H9 (cell line): Measurements from ENCODE around the gene LARP4B. TPM values are rescaled to one million over a fixed set of nuclear protein-coding genes. Genes with fewer than 3 reads are reported as not detected.

Experiments used
- DNase-seq: peaks from one replicate; pipeline ENCODE4 v3.0.0-alpha.2; 2017
- H2AFZ ChIP-seq: one replicate; pipeline ENCODE4 v1.6.1; 2013; ENCODE audit warnings: mild to moderate bottlenecking, low read length, control low read depth, moderate library complexity
- H2AK5ac ChIP-seq: 2 replicates; pipeline ENCODE4 v1.6.1; 2013; ENCODE audit warnings: low read length, control low read depth, mixed read lengths; ENCODE audit not compliant: insufficient read length
- H2BK120ac ChIP-seq: one replicate; pipeline ENCODE4 v1.6.1; 2013; ENCODE audit warnings: low read depth, mild to moderate bottlenecking, low read length, control low read depth, inconsistent platforms; ENCODE audit not compliant: poor library complexity, severe bottlenecking
- H2BK12ac ChIP-seq: 2 replicates; pipeline ENCODE4 v1.6.1; 2013; ENCODE audit warnings: low read length, control low read depth, mixed read lengths, low read depth; ENCODE audit not compliant: insufficient read length
- H2BK15ac ChIP-seq: 2 replicates; pipeline ENCODE4 v1.6.1; 2013; ENCODE audit warnings: low read depth, low read length, control low read depth
- H2BK20ac ChIP-seq: one replicate; pipeline ENCODE4 v1.6.1; 2013; ENCODE audit warnings: low read depth, mild to moderate bottlenecking, low read length, control low read depth, inconsistent platforms; ENCODE audit not compliant: poor library complexity, severe bottlenecking
- H2BK5ac ChIP-seq: 2 replicates; pipeline ENCODE4 v1.6.1; 2013; ENCODE audit warnings: low read length, control low read depth, mixed read lengths; ENCODE audit not compliant: insufficient read length
- H3K14ac ChIP-seq: 2 replicates; pipeline ENCODE4 v1.6.1; 2013; ENCODE audit warnings: low read length, control low read depth; ENCODE audit not compliant: insufficient read depth
- H3K18ac ChIP-seq: 2 replicates; pipeline ENCODE4 v1.6.1; 2013; ENCODE audit warnings: low read depth, mild to moderate bottlenecking, mixed read lengths, low read length, control low read depth; ENCODE audit not compliant: insufficient read length
- H3K23ac ChIP-seq: 2 replicates; pipeline ENCODE4 v1.6.1; 2013; ENCODE audit warnings: low read length, control low read depth, mixed read lengths, low read depth; ENCODE audit not compliant: insufficient read length
- H3K23me2 ChIP-seq: 2 replicates; pipeline ENCODE4 v1.6.1; 2013; ENCODE audit warnings: low read depth, mild to moderate bottlenecking, mixed read lengths, low read length, control low read depth; ENCODE audit not compliant: insufficient read length, poor library complexity, severe bottlenecking
- H3K27ac ChIP-seq: 2 replicates; pipeline ENCODE4 v1.5.1; 2013; ENCODE audit warnings: low read length, control low read depth, mixed read lengths, low read depth; ENCODE audit not compliant: insufficient read length
- H3K27me3 ChIP-seq: 2 replicates; pipeline ENCODE4 v1.6.1; 2013; ENCODE audit warnings: low read length, control low read depth, inconsistent platforms; ENCODE audit not compliant: insufficient read depth
- H3K4ac ChIP-seq: 2 replicates; pipeline ENCODE4 v1.6.1; 2013; ENCODE audit warnings: low read depth, mild to moderate bottlenecking, control low read depth, inconsistent platforms, low read length, moderate library complexity
- H3K4me1 ChIP-seq: 2 replicates; pipeline ENCODE4 v1.6.1; 2013; ENCODE audit warnings: low read length, control low read depth, inconsistent platforms; ENCODE audit not compliant: insufficient read depth
- H3K4me2 ChIP-seq: 2 replicates; pipeline ENCODE4 v1.6.1; 2013; ENCODE audit warnings: low read length, control low read depth, mixed read lengths; ENCODE audit not compliant: insufficient read length, insufficient read depth
- H3K56ac ChIP-seq: 2 replicates; pipeline ENCODE4 v1.6.1; 2013; ENCODE audit warnings: low read depth, mild to moderate bottlenecking, mixed read lengths, low read length, control low read depth; ENCODE audit not compliant: insufficient read length
- H3K79me1 ChIP-seq: 2 replicates; pipeline ENCODE4 v1.6.1; 2013; ENCODE audit warnings: low read depth, mild to moderate bottlenecking, moderate library complexity, low read length, control low read depth, inconsistent platforms; ENCODE audit not compliant: insufficient read depth, poor library complexity, severe bottlenecking
- H3K79me2 ChIP-seq: 2 replicates; pipeline ENCODE4 v1.6.1; 2013; ENCODE audit warnings: low read length, control low read depth, inconsistent platforms; ENCODE audit not compliant: insufficient read depth
- H3K9ac ChIP-seq: 2 replicates; pipeline ENCODE4 v1.6.1; 2013; ENCODE audit warnings: low read length, control low read depth, mixed read lengths; ENCODE audit not compliant: insufficient read length; ENCODE audit errors: extremely low read depth
- H3K9me3 ChIP-seq: one replicate; pipeline ENCODE4 v1.6.1; 2013; ENCODE audit warnings: low read depth, low read length, inconsistent platforms; ENCODE audit not compliant: control insufficient read depth
- H3T11ph ChIP-seq: one replicate; pipeline ENCODE4 v1.6.1; 2013; ENCODE audit warnings: mild to moderate bottlenecking, low read length, control low read depth, inconsistent platforms
- H4K20me1 ChIP-seq: one replicate; pipeline ENCODE4 v1.6.1; 2013; ENCODE audit not compliant: control insufficient read depth, insufficient read length, insufficient read depth
- H4K5ac ChIP-seq: 2 replicates; pipeline ENCODE4 v1.6.1; 2013; ENCODE audit warnings: low read depth, mild to moderate bottlenecking, mixed read lengths, low read length, control low read depth; ENCODE audit not compliant: insufficient read length
- H4K8ac ChIP-seq: replicated peaks from 2 replicates; pipeline ENCODE4 v1.6.1; 2013; ENCODE audit warnings: low read length, control low read depth, mixed read lengths, low read depth; ENCODE audit not compliant: insufficient read length
- H4K91ac ChIP-seq: 2 replicates; pipeline ENCODE4 v1.6.1; 2013; ENCODE audit warnings: low read depth, mild to moderate bottlenecking, moderate library complexity, mixed read lengths, low read length, control low read depth; ENCODE audit not compliant: insufficient read length
- H3K27ac Mint-ChIP-seq, 3 experiments: 2 replicates in 2 of 3; 3 replicates in 1 of 3; pipeline ENCODE4 v1.8.0; 2020 to 2021; ENCODE audit warnings: mixed read lengths in 3 of 3, mild to moderate bottlenecking in 1 of 3, moderate library complexity in 1 of 3
- H3K27me3 Mint-ChIP-seq: 2 replicates; pipeline ENCODE4 v1.8.0; 2021; ENCODE audit warnings: low read depth, mild to moderate bottlenecking, moderate library complexity, mixed read lengths
- H3K36me3 Mint-ChIP-seq, 3 experiments: 2 replicates in 2 of 3; 3 replicates in 1 of 3; pipeline ENCODE4 v1.8.0; 2020 to 2021; ENCODE audit warnings: low read depth in 3 of 3, mixed read lengths in 3 of 3; ENCODE audit not compliant: insufficient read depth in 1 of 3
- H3K4me1 Mint-ChIP-seq, 2 experiments: 2 replicates each; pipeline ENCODE4 v1.8.0; 2020; ENCODE audit warnings: mixed read lengths in 2 of 2
- H3K4me3 Mint-ChIP-seq, 2 experiments: 2 replicates in 1 of 2; 3 replicates in 1 of 2; pipeline ENCODE4 v1.8.0; 2020 to 2021; ENCODE audit warnings: mild to moderate bottlenecking in 2 of 2, mixed read lengths in 2 of 2, moderate library complexity in 1 of 2
- H3K9me3 Mint-ChIP-seq, 2 experiments: 2 replicates in 1 of 2; 3 replicates in 1 of 2; pipeline ENCODE4 v1.8.0; 2020; ENCODE audit warnings: mild to moderate bottlenecking in 2 of 2, mixed read lengths in 2 of 2, moderate library complexity in 1 of 2
- WGBS: extraction: QIAGEN DNeasy Blood & Tissue Kit; methylation state at CpG from one replicate; pipeline ENCODE4 v1.1.7; 2013; ENCODE audit warnings: missing lambda C conversion rate, low lambda C conversion rate, mixed read lengths; ENCODE audit not compliant: insufficient read length; ENCODE audit errors: extremely low coverage; 5-methylcytosine and 5-hydroxymethylcytosine counted together
- total RNA-seq: library from RNA; stranded (reverse); gene quantifications from 2 replicates; pipeline ENCODE4 v1.2.1, GENCODE V29; 2021
- TF ChIP-seq, protein P1 (sequence below): fragments of 200-600 bp; sonication (generic); conservative IDR thresholded peaks from 3 replicates; pipeline ENCODE4 v1.8.0; 2021; ENCODE audit warnings: antibody characterized with exemption, mild to moderate bottlenecking

Gene LARP4B
- total RNA-seq, 1 experiment from 2014 or later: 88.9 TPM

DNA sequence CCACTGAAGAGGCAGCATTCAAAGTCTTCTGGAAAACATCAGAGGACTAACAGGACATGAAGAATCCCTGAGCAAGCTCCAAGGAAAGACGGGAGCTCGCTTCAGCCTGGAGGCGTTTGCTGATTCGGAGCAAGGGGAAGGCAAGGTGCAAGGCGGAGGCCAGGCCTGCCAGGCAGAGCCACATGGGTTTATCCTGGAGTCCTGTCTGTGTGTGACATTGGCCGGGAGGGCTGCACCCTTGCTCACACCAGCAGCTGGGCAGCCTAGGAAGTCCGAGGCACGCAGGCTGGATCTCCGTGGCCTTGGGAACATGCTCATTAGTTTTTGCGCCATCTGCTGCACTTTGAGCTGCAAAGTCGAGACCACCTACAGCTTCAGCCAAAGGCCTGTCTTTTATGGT, 22.3 kb upstream of the LARP4B start:
- H4K91ac ChIP-seq: no peak overlapping the region
- H3K79me2 ChIP-seq: no peaks in the 10 kb centered on the region
- H3K36me3 Mint-ChIP-seq: no peaks in the 10 kb centered on the region
- no CpG with 5 or more reads among the region's 11 CpGs for WGBS
- H3K4me2 ChIP-seq: no peak overlapping the region
- H2AK5ac ChIP-seq: no peak overlapping the region
- H2BK120ac ChIP-seq: no peak overlapping the region
- no peak overlapping the region for H2BK12ac ChIP-seq
- H3K56ac ChIP-seq: no peak overlapping the region
- no peaks in the 10 kb centered on the region for H3K27me3 ChIP-seq
- peaks cover 23% of the 10 kb centered on the region for H3K27me3 Mint-ChIP-seq
- H3K4me3 Mint-ChIP-seq: no peak overlapping the region
- H3K18ac ChIP-seq: no peak overlapping the region
- H3K9me3 Mint-ChIP-seq: no peaks in the 10 kb centered on the region
- H2BK15ac ChIP-seq: no peak overlapping the region
- H4K8ac ChIP-seq: no peak overlapping the region
- H3K27ac ChIP-seq: no peak overlapping the region
- H2BK20ac ChIP-seq: no peak overlapping the region
- no peaks in the 10 kb centered on the region for H3K4me1 ChIP-seq
- no peak overlapping the region; the same call in 1 of the 2 replicates for H3K14ac ChIP-seq
- TF ChIP-seq, protein P1, sequence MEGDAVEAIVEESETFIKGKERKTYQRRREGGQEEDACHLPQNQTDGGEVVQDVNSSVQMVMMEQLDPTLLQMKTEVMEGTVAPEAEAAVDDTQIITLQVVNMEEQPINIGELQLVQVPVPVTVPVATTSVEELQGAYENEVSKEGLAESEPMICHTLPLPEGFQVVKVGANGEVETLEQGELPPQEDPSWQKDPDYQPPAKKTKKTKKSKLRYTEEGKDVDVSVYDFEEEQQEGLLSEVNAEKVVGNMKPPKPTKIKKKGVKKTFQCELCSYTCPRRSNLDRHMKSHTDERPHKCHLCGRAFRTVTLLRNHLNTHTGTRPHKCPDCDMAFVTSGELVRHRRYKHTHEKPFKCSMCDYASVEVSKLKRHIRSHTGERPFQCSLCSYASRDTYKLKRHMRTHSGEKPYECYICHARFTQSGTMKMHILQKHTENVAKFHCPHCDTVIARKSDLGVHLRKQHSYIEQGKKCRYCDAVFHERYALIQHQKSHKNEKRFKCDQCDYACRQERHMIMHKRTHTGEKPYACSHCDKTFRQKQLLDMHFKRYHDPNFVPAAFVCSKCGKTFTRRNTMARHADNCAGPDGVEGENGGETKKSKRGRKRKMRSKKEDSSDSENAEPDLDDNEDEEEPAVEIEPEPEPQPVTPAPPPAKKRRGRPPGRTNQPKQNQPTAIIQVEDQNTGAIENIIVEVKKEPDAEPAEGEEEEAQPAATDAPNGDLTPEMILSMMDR: no peak
- no peak overlapping the region for H4K5ac ChIP-seq
- no peak overlapping the region for H2AFZ ChIP-seq
- peaks cover 0 to 5% of the 10 kb centered on the region in 2 experiments; a peak in 1 of 4 replicates for H3K4me1 Mint-ChIP-seq
- no peaks in the 10 kb centered on the region for H3K23me2 ChIP-seq
- no peak overlapping the region for H3T11ph ChIP-seq
- H3K9ac ChIP-seq: no peak overlapping the region
- H3K27ac Mint-ChIP-seq: no peak overlapping the region
- DNase-seq: no peak
- no peak overlapping the region for H2BK5ac ChIP-seq
- H3K9me3 ChIP-seq: no peaks in the 10 kb centered on the region
- H3K79me1 ChIP-seq: no peaks in the 10 kb centered on the region
- no peak overlapping the region for H3K23ac ChIP-seq
- no peaks in the 10 kb centered on the region for H4K20me1 ChIP-seq
- H3K4ac ChIP-seq: no peak overlapping the region
